ENCODE data around the gene CYP46A1.

- TF ChIP-seq POLR2AphosphoS5 (IDR thresholded peaks at IDR 0.05; ENCODE audit: low read depth), result no peak
- no peak for TF ChIP-seq CTCF (IDR thresholded peaks at IDR 0.05; ENCODE audit: insufficient read depth, low read length)
- TF ChIP-seq SPI1 (IDR thresholded peaks at IDR 0.05; ENCODE audit: borderline replicate concordance, low read depth), result no peak
- TF ChIP-seq REST (IDR thresholded peaks at IDR 0.05; ENCODE audit: insufficient replicate concordance, low read depth), result no peak
- TF ChIP-seq GABPA (IDR thresholded peaks at IDR 0.05; ENCODE audit: low read depth), result no peak
Observed at GRCh38 chr14:99643343-99643742, 40.8 kb upstream of the CYP46A1 start.
